Heart left ventricle (tissue), 13 donors: ENCODE measurements around the gene IL15RA.

Experiments used
- POLR2A ChIP-seq, 2 donors: fragments of 450-650 bp; IDR thresholded peaks; one replicate each; pipeline ENCODE4 v1.6.1; 2017; ENCODE audit warnings: antibody characterized with exemption in 2 of 2, mild to moderate bottlenecking in 2 of 2, moderate library complexity in 2 of 2
- TF ChIP-seq, protein P1 (sequence below), 12 donors: fragments of 200-600 bp; sonication (generic) in 4 of 12; IDR thresholded peaks; one replicate each; pipeline versions ENCODE4 v1.5.0 to v1.8.0; 2018 to 2022; ENCODE audit warnings: antibody characterized with exemption in 12 of 12, mild to moderate bottlenecking in 5 of 12
- donor health status: ischemic (EF 13 %, LVEDD 7.1; RV severe dilation, severe dysfunction).
- donor health status: DM: no; HTN: yes; CAD: no.
- donor health status: DM: no; HTN: no; CAD: no.
- donor health status: ischemic (EF 25% LVEDD 6.9; RV normal size, moderate dysfunction).
- donor health status: ischemic (EF 25% LVEDD 5.7; RV mildly dilated, moderate dysfunction).
- donor health status: ischemic (EF 35%, LVEDD 5.7; RV mildly dilated, moderate dysfunction).
- donor health status: nonischemic (EF 11% LVEDD 7.7; RV severe dilation, severe dysfunction).
- donor health status: DM: yes; HTN: yes; CAD: no.
- donor health status: PGD.
- donor health status: ischemic (EF 29% LVEDD 5.4; RV normal size, mild dysfunction).
- donor health status: nonischemic (EF 23%, LVEDD 6.1; RV moderate dilation, normal function).

DNA sequence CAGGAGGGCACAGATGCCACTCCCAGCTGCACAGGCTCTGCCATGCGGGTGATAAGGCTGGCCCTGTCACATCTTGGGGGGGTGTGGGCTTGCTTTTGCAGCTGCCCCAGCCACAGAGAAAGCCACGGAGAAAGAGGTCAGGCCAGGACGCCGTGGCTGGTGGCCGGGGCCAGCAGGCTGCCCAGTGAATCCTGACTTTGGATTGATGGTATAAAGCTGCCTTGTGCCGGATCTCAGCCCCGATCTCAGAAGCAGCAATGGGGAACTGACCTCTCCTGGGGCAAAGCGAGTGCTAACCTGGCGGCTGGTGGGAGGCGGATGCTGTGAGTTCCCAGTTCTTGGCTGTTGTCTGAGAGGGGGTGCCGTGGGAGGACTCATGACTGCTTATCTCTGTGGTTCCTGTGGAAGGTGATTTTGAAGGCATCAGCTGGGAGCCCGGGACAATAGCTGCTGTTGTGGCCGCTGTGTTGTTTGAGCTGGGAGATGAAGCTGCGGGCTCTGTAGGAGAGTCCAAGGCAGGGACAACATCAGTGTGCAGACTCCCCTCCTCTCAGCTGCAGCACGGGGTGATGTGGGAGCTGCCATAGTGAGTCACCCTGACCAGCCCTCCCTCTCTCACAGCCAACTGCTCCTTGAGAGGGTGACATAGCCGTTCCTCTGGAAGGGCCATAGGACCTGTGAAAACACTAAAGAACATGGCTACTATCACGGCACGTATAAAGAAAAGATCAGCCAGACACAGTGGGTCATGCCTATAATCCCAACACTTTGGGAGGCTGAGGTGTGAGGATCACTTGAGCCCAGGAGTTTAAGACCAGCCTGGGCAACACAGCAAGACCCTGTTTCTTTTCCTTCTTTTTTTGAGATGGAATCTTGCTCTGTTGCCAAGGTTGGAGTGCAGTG lies 17.0 kb downstream of the IL15RA start:
- TF ChIP-seq, protein P1, sequence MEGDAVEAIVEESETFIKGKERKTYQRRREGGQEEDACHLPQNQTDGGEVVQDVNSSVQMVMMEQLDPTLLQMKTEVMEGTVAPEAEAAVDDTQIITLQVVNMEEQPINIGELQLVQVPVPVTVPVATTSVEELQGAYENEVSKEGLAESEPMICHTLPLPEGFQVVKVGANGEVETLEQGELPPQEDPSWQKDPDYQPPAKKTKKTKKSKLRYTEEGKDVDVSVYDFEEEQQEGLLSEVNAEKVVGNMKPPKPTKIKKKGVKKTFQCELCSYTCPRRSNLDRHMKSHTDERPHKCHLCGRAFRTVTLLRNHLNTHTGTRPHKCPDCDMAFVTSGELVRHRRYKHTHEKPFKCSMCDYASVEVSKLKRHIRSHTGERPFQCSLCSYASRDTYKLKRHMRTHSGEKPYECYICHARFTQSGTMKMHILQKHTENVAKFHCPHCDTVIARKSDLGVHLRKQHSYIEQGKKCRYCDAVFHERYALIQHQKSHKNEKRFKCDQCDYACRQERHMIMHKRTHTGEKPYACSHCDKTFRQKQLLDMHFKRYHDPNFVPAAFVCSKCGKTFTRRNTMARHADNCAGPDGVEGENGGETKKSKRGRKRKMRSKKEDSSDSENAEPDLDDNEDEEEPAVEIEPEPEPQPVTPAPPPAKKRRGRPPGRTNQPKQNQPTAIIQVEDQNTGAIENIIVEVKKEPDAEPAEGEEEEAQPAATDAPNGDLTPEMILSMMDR (IDR thresholded peaks at IDR 0.05), result no peak
- no peak for TF ChIP-seq POLR2A (IDR thresholded peaks at IDR 0.05)
